Osteocyte (in vitro differentiated cells): ENCODE results near the gene CCNYL1. TPM values are rescaled to one million over a fixed set of nuclear protein-coding genes. Genes with fewer than 3 reads are reported as not detected.

Experiments
- DNase-seq: peaks from one replicate; pipeline ENCODE4 v3.0.0; 2021; ENCODE audit warnings: mixed read lengths; ENCODE audit not compliant: unreplicated experiment; ENCODE audit errors: extremely low spot score
- H3K27ac Mint-ChIP-seq: one replicate; pipeline ENCODE4 v1.8.0; 2021; ENCODE audit warnings: mild to moderate bottlenecking, mixed read lengths; ENCODE audit not compliant: unreplicated experiment
- H3K27me3 Mint-ChIP-seq: one replicate; pipeline ENCODE4 v1.8.0; 2021; ENCODE audit warnings: mixed read lengths; ENCODE audit not compliant: unreplicated experiment
- H3K36me3 Mint-ChIP-seq: one replicate; pipeline ENCODE4 v1.8.0; 2021; ENCODE audit warnings: mixed read lengths; ENCODE audit not compliant: unreplicated experiment
- H3K4me1 Mint-ChIP-seq: one replicate; pipeline ENCODE4 v1.8.0; 2021; ENCODE audit warnings: mixed read lengths; ENCODE audit not compliant: unreplicated experiment
- H3K4me3 Mint-ChIP-seq: one replicate; pipeline ENCODE4 v1.8.0; 2021; ENCODE audit warnings: mild to moderate bottlenecking, moderate library complexity, mixed read lengths; ENCODE audit not compliant: unreplicated experiment
- H3K9me3 Mint-ChIP-seq: one replicate; pipeline ENCODE4 v1.8.0; 2021; ENCODE audit warnings: mixed read lengths; ENCODE audit not compliant: unreplicated experiment
- total RNA-seq: library from RNA; stranded (reverse); gene quantifications from 2 replicates; pipeline ENCODE4 v1.2.1, GENCODE V29; 2021
- TF ChIP-seq, protein P1 (sequence below): fragments of 200-600 bp; sonication (generic); IDR thresholded peaks from 2 replicates; pipeline ENCODE4 v1.5.0; 2021; ENCODE audit warnings: antibody characterized with exemption, mild to moderate bottlenecking, moderate library complexity

The CCNYL1 gene
- total RNA-seq, 1 donor from 2014 or later: 16.8 TPM

- H3K4me1 Mint-ChIP-seq: peaks cover 5% of the 10 kb centered on the region
- H3K4me3 Mint-ChIP-seq: no peak overlapping the region
- H3K36me3 Mint-ChIP-seq: no peaks in the 10 kb centered on the region
- peaks cover 8% of the 10 kb centered on the region for H3K27me3 Mint-ChIP-seq
- DNase-seq: no peak
- H3K27ac Mint-ChIP-seq: no peak overlapping the region
- TF ChIP-seq, protein P1, sequence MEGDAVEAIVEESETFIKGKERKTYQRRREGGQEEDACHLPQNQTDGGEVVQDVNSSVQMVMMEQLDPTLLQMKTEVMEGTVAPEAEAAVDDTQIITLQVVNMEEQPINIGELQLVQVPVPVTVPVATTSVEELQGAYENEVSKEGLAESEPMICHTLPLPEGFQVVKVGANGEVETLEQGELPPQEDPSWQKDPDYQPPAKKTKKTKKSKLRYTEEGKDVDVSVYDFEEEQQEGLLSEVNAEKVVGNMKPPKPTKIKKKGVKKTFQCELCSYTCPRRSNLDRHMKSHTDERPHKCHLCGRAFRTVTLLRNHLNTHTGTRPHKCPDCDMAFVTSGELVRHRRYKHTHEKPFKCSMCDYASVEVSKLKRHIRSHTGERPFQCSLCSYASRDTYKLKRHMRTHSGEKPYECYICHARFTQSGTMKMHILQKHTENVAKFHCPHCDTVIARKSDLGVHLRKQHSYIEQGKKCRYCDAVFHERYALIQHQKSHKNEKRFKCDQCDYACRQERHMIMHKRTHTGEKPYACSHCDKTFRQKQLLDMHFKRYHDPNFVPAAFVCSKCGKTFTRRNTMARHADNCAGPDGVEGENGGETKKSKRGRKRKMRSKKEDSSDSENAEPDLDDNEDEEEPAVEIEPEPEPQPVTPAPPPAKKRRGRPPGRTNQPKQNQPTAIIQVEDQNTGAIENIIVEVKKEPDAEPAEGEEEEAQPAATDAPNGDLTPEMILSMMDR: no peak
- no peaks in the 10 kb centered on the region for H3K9me3 Mint-ChIP-seq
Measured at GRCh38 chr2:207779523-207779922, 68.1 kb downstream of the CCNYL1 start.

GRCh38 chr2:207782238-207783030, 71.0 kb downstream of the CCNYL1 start:
- H3K36me3 Mint-ChIP-seq: no peaks in the 10 kb centered on the region
- DNase-seq: no peak
- TF ChIP-seq, protein P1: no peak
- H3K27me3 Mint-ChIP-seq: peaks cover 11% of the 10 kb centered on the region
- H3K27ac Mint-ChIP-seq: no peak overlapping the region
- no peak overlapping the region for H3K4me3 Mint-ChIP-seq
- no peaks in the 10 kb centered on the region for H3K9me3 Mint-ChIP-seq
- peaks cover 5% of the 10 kb centered on the region for H3K4me1 Mint-ChIP-seq

GRCh38 chr2:207783514-207783913, 72.1 kb downstream of the CCNYL1 start:
- Mint-ChIP-seq H3K36me3 (no peaks in the 10 kb centered on the region), H3K4me3 (no peak overlapping the region), H3K4me1 (peaks cover 5% of the 10 kb centered on the region), H3K27me3 (peaks cover 16% of the 10 kb centered on the region), H3K27ac (no peak overlapping the region), H3K9me3 (no peaks in the 10 kb centered on the region)
- DNase-seq: no peak
- TF ChIP-seq, protein P1: no peak

DNA sequence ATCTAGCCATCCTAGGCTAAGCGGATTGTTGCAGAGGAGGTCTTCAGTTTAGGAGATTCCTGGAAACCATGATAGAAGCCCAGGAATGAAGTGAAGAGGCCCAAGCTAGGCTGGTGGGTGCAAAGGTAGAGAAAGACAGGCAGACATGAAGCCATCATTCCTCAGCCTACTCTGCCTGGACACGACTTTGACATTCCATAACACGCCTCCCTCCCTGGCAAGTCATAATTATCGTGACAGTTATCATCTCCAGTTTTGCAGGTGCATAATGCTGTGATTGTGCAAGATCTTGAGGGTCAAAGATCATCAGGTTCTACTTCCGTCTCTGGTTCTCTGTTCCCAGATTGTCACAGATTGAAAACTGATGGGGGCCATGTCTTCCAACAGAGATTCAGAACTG, 73.5 kb downstream of the CCNYL1 start:
- H3K9me3 Mint-ChIP-seq: no peaks in the 10 kb centered on the region
- peaks cover 16% of the 10 kb centered on the region for H3K27me3 Mint-ChIP-seq
- DNase-seq: no peak
- no peak overlapping the region for H3K27ac Mint-ChIP-seq
- peaks cover 3% of the 10 kb centered on the region for H3K4me1 Mint-ChIP-seq
- H3K4me3 Mint-ChIP-seq: no peak overlapping the region
- TF ChIP-seq, protein P1: no peak
- H3K36me3 Mint-ChIP-seq: no peaks in the 10 kb centered on the region

GRCh38 chr2:207787017-207787416, 75.6 kb downstream of the CCNYL1 start:
- no peaks in the 10 kb centered on the region for H3K36me3 Mint-ChIP-seq
- TF ChIP-seq, protein P1: no peak
- peaks cover under 1% of the 10 kb centered on the region for H3K4me1 Mint-ChIP-seq
- H3K27ac Mint-ChIP-seq: no peak overlapping the region
- DNase-seq: no peak
- peaks cover 8% of the 10 kb centered on the region for H3K27me3 Mint-ChIP-seq
- H3K9me3 Mint-ChIP-seq: no peaks in the 10 kb centered on the region
- no peak overlapping the region for H3K4me3 Mint-ChIP-seq
